DOHH2 (cell line): ENCODE results near the gene PTPRN2.

Experiments used
- H3F3A ChIP-seq: fragments of 200-600 bp; sonication (generic), shearing (Covaris generic); 2 replicates; pipeline ENCODE4 v1.6.0; 2016; ENCODE audit warnings: antibody characterized with exemption, mild to moderate bottlenecking; ENCODE audit not compliant: control insufficient read depth, insufficient read depth
- H3K27ac ChIP-seq: fragments of 200-600 bp; sonication (generic); 2 replicates; pipeline ENCODE4 v1.5.1; 2014; ENCODE audit warnings: low read depth, mild to moderate bottlenecking, low read length, moderate library complexity
- H3K27me3 ChIP-seq: fragments of 200-600 bp; sonication (generic); 2 replicates; pipeline ENCODE4 v1.6.1; 2014; ENCODE audit warnings: mild to moderate bottlenecking, low read length, mixed read lengths; ENCODE audit not compliant: control insufficient read depth
- H3K36me3 ChIP-seq: fragments of 200-600 bp; sonication (generic); 2 replicates; pipeline ENCODE4 v1.6.1; 2014; ENCODE audit warnings: mild to moderate bottlenecking, low read length, moderate library complexity, mixed read lengths; ENCODE audit not compliant: control insufficient read depth
- H3K4me1 ChIP-seq: fragments of 200-600 bp; sonication (generic); 2 replicates; pipeline ENCODE4 v1.6.1; 2014; ENCODE audit warnings: mild to moderate bottlenecking, low read length, mixed read lengths; ENCODE audit not compliant: control insufficient read depth
- H3K4me2 ChIP-seq: fragments of 200-600 bp; sonication (generic); 2 replicates; pipeline ENCODE4 v1.6.0; 2014; ENCODE audit warnings: mild to moderate bottlenecking, low read length, moderate library complexity
- H3K4me3 ChIP-seq: fragments of 200-600 bp; sonication (generic); 2 replicates; pipeline ENCODE4 v1.5.1; 2014; ENCODE audit warnings: mild to moderate bottlenecking, low read length, mixed read lengths
- H3K79me2 ChIP-seq: fragments of 200-600 bp; sonication (generic); 2 replicates; pipeline ENCODE4 v1.6.1; 2014; ENCODE audit warnings: mild to moderate bottlenecking, low read length, mixed read lengths; ENCODE audit not compliant: control insufficient read depth
- H3K9me2 ChIP-seq: fragments of 200-600 bp; sonication (generic); replicated peaks from 2 replicates; pipeline ENCODE4 v1.6.1; 2014; ENCODE audit warnings: mild to moderate bottlenecking, low read length, mixed read lengths; ENCODE audit not compliant: control insufficient read depth
- H3K9me3 ChIP-seq: fragments of 200-600 bp; sonication (generic); 2 replicates; pipeline ENCODE4 v1.6.1; 2014; ENCODE audit warnings: antibody characterized with exemption, low read length, mixed read lengths; ENCODE audit not compliant: control insufficient read depth, insufficient read depth
- H4K20me1 ChIP-seq: fragments of 200-600 bp; sonication (generic); 2 replicates; pipeline ENCODE4 v1.6.0; 2014; ENCODE audit warnings: low read depth, mild to moderate bottlenecking, antibody characterized with exemption, low read length, moderate library complexity; ENCODE audit not compliant: control insufficient read depth, insufficient read depth
- EZH2phosphoT487 ChIP-seq: fragments of 200-600 bp; sonication (generic); IDR thresholded peaks from 2 replicates; pipeline ENCODE4 v1.6.1; 2017; ENCODE audit warnings: borderline replicate concordance, mild to moderate bottlenecking, antibody characterized with exemption, low read length, moderate library complexity, mixed read lengths
- TF ChIP-seq, protein P1 (sequence below): fragments of 200-600 bp; sonication (generic); IDR thresholded peaks from one replicate; pipeline ENCODE4 v1.5.1; 2014; ENCODE audit warnings: antibody characterized with exemption, mild to moderate bottlenecking, low read depth, low read length; ENCODE audit not compliant: poor library complexity, severe bottlenecking

The PTPRN2 gene

DNA sequence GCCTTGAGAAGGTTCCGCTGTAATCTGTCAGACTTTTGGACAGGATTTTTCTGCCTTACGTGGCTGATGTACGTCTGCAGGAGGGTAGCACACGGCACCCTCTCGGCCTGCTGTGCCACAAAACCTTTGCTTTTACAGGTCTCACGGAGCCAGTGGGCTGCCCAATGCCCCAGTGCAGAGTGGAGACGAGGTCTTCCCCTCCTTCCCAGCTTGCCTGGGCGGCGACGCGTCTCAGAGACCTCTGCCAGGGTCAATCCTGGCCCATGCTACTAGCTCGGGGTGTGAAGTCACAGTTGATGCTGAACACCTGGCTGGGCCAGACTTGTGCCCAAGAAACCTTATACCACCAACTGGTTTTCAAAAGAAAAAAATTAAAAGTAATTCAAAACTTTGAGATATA lies 724.4 kb downstream of the PTPRN2 start:
- no peak overlapping the region for H3K27ac ChIP-seq
- H3K27me3 ChIP-seq = no peaks in the 10 kb centered on the region
- no peak for TF ChIP-seq EZH2phosphoT487
- TF ChIP-seq, protein P1, sequence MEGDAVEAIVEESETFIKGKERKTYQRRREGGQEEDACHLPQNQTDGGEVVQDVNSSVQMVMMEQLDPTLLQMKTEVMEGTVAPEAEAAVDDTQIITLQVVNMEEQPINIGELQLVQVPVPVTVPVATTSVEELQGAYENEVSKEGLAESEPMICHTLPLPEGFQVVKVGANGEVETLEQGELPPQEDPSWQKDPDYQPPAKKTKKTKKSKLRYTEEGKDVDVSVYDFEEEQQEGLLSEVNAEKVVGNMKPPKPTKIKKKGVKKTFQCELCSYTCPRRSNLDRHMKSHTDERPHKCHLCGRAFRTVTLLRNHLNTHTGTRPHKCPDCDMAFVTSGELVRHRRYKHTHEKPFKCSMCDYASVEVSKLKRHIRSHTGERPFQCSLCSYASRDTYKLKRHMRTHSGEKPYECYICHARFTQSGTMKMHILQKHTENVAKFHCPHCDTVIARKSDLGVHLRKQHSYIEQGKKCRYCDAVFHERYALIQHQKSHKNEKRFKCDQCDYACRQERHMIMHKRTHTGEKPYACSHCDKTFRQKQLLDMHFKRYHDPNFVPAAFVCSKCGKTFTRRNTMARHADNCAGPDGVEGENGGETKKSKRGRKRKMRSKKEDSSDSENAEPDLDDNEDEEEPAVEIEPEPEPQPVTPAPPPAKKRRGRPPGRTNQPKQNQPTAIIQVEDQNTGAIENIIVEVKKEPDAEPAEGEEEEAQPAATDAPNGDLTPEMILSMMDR = no peak
- H3K4me3 ChIP-seq = no peak overlapping the region
- H3K4me1 ChIP-seq = no peaks in the 10 kb centered on the region
- no peaks in the 10 kb centered on the region for H4K20me1 ChIP-seq
- H3F3A ChIP-seq = no peaks in the 10 kb centered on the region
- peaks cover 32% of the 10 kb centered on the region; the same call in 1 of the 2 replicates for H3K9me3 ChIP-seq
- H3K79me2 ChIP-seq = no peaks in the 10 kb centered on the region
- no peaks in the 10 kb centered on the region for H3K9me2 ChIP-seq
- no peak overlapping the region for H3K4me2 ChIP-seq
- no peaks in the 10 kb centered on the region for H3K36me3 ChIP-seq

- Histone ChIP-seq H3K36me3 (no peaks in the 10 kb centered on the region), H4K20me1 (no peaks in the 10 kb centered on the region), H3K27ac (no peak overlapping the region), H3K9me3 (peaks cover 29% of the 10 kb centered on the region; the same call in 1 of the 2 replicates), H3K27me3 (no peaks in the 10 kb centered on the region), H3K4me1 (no peaks in the 10 kb centered on the region), H3K79me2 (no peaks in the 10 kb centered on the region), H3K9me2 (no peaks in the 10 kb centered on the region), H3K4me3 (no peak overlapping the region), H3K4me2 (no peak overlapping the region), H3F3A (no peaks in the 10 kb centered on the region)
- TF ChIP-seq, protein P1 = no peak
- TF ChIP-seq EZH2phosphoT487 = no peak
These were observed 724.9 kb downstream of the PTPRN2 start for GRCh38 chr7:157862731-157863130.

GRCh38 chr7:157861551-157861950 lies 726.1 kb downstream of the PTPRN2 start:
- Histone ChIP-seq H3K4me3 (no peak overlapping the region), H4K20me1 (no peaks in the 10 kb centered on the region), H3K27me3 (no peaks in the 10 kb centered on the region), H3K9me2 (no peaks in the 10 kb centered on the region), H3K79me2 (no peaks in the 10 kb centered on the region), H3F3A (no peaks in the 10 kb centered on the region), H3K9me3 (peaks cover 28% of the 10 kb centered on the region; the same call in 1 of the 2 replicates), H3K4me2 (no peak overlapping the region), H3K4me1 (no peaks in the 10 kb centered on the region), H3K36me3 (no peaks in the 10 kb centered on the region), H3K27ac (no peak overlapping the region)
- TF ChIP-seq, protein P1 = no peak
- no peak for TF ChIP-seq EZH2phosphoT487

DNA sequence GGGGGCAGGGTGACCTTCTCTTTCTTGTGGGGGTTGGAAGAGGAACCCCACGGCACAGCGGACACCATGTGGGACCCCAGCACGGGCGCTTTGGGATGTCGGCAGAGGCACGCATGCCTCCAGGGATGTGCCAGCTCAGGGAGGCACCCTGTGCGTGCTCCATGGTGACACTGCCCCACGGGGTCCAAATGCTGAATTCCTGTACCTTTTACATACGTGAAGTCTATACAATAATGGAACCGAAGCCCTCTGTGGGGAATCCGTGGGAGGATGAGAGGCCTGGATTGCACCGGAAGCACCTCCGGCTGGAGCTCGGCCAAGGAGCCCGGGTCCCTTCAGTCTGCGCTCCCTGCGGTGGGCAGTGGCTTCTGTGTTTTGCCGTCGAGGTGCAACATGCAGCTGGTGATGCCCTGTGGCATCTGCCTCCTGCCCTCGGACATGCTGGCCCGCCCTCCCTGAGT lies 726.6 kb downstream of the PTPRN2 start:
- H3K4me1 ChIP-seq = no peaks in the 10 kb centered on the region
- H4K20me1 ChIP-seq = no peaks in the 10 kb centered on the region
- no peaks in the 10 kb centered on the region for H3K36me3 ChIP-seq
- no peaks in the 10 kb centered on the region for H3K9me2 ChIP-seq
- no peaks in the 10 kb centered on the region for H3K79me2 ChIP-seq
- H3K27ac ChIP-seq = no peak overlapping the region
- H3K4me2 ChIP-seq = no peak overlapping the region
- peaks cover 28% of the 10 kb centered on the region; the same call in 1 of the 2 replicates for H3K9me3 ChIP-seq
- no peaks in the 10 kb centered on the region for H3F3A ChIP-seq
- no peak for TF ChIP-seq EZH2phosphoT487
- no peaks in the 10 kb centered on the region for H3K27me3 ChIP-seq
- H3K4me3 ChIP-seq = no peak overlapping the region
